ENCODE results near the gene MLLT3.
A peak's percentile ranks its signal among the peaks of the same experiment; 100 is the strongest.

The MLLT3 gene

DNA sequence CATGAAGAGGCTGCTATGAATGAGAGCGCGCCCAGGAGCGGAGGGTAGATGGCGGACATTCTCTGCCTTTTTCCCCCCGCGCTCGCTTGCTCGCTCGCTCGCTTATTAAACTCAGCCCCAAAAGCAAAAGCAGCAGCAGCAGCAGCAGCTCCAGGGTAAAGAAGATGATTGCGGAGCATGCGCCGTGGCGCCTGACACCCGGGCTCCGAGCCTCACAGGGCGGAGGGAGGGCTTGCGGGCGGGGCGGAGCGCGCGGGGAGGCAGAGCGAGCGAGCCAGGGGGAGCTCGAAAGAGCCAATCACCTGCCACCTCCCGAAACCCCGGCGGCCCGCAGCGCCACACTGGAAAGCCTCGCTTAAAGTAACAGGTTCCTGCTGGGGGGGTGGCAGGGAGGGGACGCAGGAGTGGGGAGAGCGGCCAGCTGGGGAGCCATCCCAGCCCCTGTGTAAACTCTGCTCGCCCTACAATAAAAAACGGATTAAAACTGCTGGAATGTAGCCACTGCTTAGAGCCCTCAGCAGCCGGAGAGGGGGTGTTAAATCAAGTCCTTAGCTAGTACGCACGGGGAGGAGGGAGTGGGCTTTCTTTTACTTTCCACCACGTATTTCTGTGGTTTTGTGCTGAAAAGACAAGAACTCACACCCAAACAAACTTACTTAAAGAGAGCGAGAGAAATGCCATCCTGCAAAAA, at the start of gene MLLT3:
MLLT3 (minus strand) TSS at position 170 of the 691 bp plus-strand sequence.
- DNase-seq: peak; percentile 98

DNA sequence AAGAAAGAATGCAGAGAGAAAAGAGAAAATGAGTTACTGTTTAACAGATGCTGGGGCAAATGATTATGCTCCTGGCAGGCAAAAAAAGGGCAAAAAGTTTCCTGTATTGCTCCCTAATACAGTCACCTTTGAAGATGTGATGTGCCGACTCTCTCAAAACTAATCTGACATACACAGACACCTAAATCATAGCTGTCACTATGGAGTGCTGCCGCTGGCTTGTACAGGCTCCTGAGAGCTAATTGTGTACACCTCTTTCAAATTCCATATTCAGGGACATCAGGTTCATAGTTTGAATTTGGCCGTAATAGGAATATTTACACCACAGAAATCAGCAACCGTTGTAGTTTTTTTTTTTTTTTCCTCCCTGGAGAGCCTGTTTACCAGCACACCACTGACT, 49.3 kb upstream of the MLLT3 start:
- DNase-seq: no peak

DNA sequence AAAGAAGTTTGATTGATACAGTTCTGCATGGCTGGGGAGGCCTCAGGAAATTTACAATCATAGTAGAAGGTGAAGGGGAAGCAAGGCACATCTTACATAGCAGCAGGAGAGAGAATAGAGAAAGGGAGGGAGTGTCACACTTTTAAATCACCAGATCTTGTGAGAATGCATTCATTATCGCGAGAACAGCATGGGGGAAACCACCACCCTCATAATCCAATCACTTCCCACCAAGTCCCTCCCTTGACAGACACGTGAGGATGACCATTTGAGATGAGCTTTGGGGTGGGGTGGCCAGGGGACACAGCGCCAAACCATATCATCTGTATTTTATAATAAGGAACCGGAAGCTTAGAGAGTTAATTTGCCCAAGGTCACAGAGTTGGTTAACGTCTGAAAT, 48.1 kb upstream of the MLLT3 start:
- DNase-seq: no peak

DNA sequence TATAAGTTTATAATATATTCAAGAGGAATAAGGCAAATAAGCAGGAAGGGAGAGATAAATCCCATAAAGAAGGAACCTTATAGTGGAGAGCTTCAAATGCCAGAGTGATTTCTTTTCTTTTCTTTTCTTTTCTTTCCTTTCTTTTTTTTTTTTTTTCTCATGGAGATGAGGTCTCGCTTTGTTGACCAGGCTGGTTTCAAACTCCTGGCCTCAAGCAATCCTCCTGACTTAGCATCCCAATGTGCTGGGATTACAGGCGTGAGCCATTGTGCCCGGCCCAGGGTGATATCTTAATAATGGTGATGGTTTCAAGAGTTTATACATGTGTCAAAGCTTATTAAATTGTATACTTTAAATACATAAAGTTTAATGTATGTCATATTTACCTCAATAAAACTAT, 42.2 kb upstream of the MLLT3 start:
- DNase-seq: no peak

- no peak for DNase-seq
Measured at GRCh38 chr9:20663133-20663532, 40.8 kb upstream of the MLLT3 start.

- no peak for DNase-seq
Measured at GRCh38 chr9:20662156-20662555, 39.9 kb upstream of the MLLT3 start.

GRCh38 chr9:20659474-20659967, 37.2 kb upstream of the MLLT3 start:
- DNase-seq: no peak

GRCh38 chr9:20658677-20659473, 36.6 kb upstream of the MLLT3 start:
- no peak for DNase-seq

- DNase-seq: peak; percentile 23
Measured at GRCh38 chr9:20658246-20658667, 36.0 kb upstream of the MLLT3 start.

DNA sequence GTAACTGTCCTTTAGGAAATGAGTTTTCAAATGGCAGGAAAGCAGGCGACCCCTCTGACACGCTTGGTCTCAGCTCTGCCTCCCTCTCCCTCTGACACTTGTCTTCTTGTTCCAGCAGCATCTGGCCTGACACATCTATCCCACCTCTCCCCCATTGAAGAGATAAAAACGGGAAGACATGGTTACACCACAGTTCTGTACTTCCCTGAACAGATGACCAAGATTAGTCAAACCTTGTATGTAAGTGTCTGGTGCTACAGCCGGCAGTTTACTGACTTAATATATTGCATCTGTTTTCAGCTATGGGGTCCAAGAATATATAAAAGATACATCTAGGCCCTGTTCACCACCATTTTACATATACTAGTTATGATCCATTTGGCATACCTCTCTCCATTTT, 29.6 kb upstream of the MLLT3 start:
- DNase-seq: no peak

DNA sequence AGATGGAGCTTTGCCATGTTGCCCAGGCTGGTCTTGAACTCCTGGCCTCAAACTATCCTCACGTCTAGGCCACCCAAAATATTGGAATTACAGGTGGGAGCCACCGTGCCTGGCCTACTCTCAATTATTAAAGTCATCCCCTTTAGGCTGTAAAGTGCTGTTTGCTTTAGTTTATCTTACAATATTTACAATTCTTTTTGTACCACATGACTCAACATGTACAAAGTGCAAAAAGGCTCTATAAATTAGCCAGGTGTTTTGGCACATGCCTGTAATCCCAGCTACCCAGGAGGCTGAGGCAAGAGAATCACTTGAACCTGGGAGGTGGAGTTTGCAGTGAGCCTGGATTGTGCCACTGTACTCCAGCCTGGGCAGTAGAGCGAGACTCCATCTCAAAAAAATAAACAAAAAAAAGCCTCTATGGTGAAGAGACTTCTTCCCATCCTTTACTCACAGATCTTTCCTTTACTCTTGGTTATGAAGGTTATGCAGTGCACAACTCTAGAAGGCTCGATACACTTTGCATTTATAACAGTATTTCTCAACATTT, 28.5 kb upstream of the MLLT3 start:
- no peak for DNase-seq

DNA sequence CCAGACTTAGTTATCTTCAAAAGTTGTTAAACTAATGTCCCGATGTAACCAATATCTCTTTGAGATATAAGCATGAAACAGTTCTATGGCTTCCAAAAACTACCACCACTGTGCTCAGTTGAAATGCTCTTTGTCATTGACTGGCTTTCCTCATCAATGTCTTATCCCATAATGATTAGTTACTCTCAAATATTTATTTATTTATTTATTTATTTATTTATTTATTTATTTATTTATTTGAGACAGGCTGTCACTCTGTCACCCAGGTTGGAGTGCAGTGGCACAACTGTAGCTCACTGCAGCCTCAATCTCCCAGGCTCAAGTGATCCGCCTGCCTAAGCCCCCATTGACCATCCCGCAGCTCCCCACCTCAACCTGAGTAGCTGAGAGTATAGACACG, 28.0 kb upstream of the MLLT3 start:
- no peak for DNase-seq

- no peak for DNase-seq
Measured at GRCh38 chr9:20649381-20649780, 27.1 kb upstream of the MLLT3 start.

DNA sequence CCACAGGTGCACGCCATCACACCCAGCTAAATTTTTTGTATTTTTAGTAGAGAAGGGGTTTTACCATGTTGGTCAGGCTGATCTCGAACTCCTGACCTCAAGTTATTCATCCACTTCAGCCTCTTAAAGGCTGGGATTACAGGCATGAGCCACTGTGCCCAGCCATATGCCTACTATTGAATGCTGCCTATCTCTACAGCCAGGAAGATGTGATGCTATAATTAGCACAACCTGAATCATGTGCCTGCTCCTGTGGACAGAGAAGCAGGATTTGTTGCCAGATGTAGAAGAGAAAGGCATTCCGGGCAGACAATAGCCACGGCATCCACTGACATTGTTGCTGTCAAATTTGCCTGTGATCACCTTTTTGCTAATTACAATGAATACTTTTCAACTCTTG, 24.4 kb upstream of the MLLT3 start:
- DNase-seq: no peak

DNA sequence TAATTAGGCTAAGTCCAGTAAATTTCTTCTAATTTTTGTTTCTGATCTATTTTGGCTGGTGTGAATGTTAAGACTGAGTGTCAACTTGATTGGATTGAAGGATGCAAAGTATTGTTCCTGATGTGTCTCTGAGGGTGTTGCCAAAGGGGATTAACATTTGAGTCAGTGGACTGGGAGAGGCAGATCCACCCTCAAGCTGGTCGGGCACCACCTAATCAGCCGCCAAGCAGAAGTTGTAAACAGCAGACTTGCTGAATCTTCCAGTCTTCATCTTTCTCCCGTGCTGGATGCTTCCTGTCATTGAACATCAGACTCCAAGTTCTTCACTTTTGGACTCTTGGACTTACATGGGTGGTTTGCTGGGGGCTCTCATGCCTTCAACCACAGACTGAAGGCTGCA, 21.4 kb upstream of the MLLT3 start:
- DNase-seq: no peak

GRCh38 chr9:20642045-20642444, 19.7 kb upstream of the MLLT3 start:
- DNase-seq: no peak

DNA sequence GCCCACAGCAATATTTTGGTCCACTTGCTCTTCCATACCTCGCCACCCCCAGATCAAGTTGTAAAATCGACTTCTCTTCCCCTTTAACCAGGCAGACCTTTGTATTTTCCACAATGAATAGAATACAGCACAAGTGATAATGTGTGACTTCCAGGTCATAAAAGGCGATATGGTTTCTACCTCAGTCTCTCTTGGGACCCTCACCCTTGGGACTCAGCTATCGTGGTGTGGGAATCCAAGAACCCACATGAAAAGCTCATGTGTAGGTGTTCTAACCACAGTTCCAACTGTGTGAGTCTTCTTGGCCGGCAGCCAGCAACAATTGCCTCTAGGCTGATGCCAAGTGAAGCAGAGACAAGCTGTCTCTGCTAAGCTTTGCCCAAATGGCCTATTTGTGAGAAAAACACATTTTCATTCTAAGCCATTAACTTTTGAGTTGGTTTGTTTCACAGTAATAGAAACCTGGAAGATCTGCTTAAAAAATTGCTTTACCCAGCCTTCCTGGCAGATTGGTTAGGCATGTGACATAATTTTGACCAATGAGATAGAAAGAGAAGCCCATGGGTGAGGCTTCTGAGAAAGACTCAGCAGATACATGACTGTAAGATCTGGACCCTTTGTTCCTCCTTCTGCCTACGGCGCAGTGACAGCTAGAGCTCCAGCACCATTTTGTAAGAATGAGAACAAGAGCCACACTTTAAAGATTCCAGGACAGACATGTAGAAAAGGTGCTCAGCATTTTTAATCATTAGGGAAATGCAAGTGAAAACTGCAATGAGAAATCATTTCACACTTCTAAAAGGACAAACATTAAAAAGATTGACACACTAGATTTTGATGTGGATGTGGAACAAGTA, 18.3 kb upstream of the MLLT3 start:
- peak; percentile 86 for DNase-seq

- DNase-seq: no peak
Measured at GRCh38 chr9:20636888-20637440, 14.7 kb upstream of the MLLT3 start.

GRCh38 chr9:20634895-20635294, 12.6 kb upstream of the MLLT3 start:
- no peak for DNase-seq

DNA sequence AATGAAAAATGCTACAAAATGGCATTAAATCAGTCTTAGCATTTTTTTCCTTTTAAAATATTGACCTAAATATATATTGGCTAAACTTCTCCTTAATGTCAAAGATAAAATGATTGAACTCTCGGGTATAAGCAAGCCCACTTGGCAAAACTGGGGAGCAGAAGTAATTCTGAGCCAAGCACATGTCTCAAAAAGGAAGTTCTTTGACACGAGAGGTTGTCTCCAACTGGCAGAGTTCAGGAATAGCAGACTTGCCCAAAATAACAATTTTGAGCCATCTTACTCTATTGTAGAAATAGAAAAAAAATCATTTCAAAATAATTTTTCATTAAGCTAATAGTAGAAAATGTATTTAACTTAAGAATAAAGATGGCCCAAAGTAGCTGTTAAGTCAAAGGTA, 10.4 kb upstream of the MLLT3 start:
- DNase-seq: no peak

GRCh38 chr9:20630241-20630943, 8.1 kb upstream of the MLLT3 start:
- DNase-seq: no peak

DNA sequence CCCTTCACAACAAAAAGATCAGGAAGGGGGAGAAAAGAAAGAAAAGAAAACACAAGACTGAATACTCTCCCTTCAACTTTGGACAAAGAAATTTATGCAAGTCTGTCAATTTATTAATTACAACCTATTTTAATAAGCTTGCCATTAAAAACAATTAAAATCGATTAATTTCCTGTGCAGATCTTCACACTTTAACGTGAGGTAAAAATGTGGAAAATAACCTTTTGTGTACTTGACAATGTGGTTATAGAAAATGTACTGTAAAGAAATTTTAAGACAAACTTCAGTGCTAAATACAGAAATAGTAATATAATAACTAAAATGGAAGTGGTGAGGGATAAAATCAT, 2.7 kb upstream of the MLLT3 start:
- no peak for DNase-seq
